ENCODE measurements around the gene PDGFRB. TPM values are rescaled to one million over a fixed set of nuclear protein-coding genes. Genes with fewer than 3 reads are reported as not detected.

Gene PDGFRB
- total RNA-seq, 2 experiments from 2014 or later = 0.61 to 2.1 TPM

GRCh38 chr5:150078802-150079689, 76.6 kb downstream of the PDGFRB start:
- ChIA-PET POLR2A (no interaction called here), CTCF (no interaction called here)

- POLR2A ChIA-PET = no interaction called here
- CTCF ChIA-PET = no interaction called here
Measured at GRCh38 chr5:150077996-150078801, 77.4 kb downstream of the PDGFRB start.

GRCh38 chr5:150077060-150077459, 78.6 kb downstream of the PDGFRB start:
- CTCF ChIA-PET = no interaction called here
- POLR2A ChIA-PET = no interaction called here

- ChIA-PET POLR2A (no interaction called here), CTCF (no interaction called here)
Measured at GRCh38 chr5:150075806-150076205, 79.8 kb downstream of the PDGFRB start.

GRCh38 chr5:150075233-150075632, 80.4 kb downstream of the PDGFRB start:
- ChIA-PET POLR2A (no interaction called here), CTCF (no interaction called here)

GRCh38 chr5:150073677-150074076, 82.0 kb downstream of the PDGFRB start:
- POLR2A ChIA-PET = no interaction called here
- CTCF ChIA-PET = no interaction called here

GRCh38 chr5:150073086-150073625, 82.5 kb downstream of the PDGFRB start:
- ChIA-PET CTCF (no interaction called here), POLR2A (no interaction called here)

- ChIA-PET POLR2A (no interaction called here), CTCF (no interaction called here)
Measured at GRCh38 chr5:150070821-150071220, 84.8 kb downstream of the PDGFRB start.

GRCh38 chr5:150069672-150070627, 85.7 kb downstream of the PDGFRB start:
- POLR2A ChIA-PET = no interaction called here
- CTCF ChIA-PET = no interaction called here

GRCh38 chr5:150068961-150069645, 86.5 kb downstream of the PDGFRB start:
- POLR2A ChIA-PET = no interaction called here
- CTCF ChIA-PET = no interaction called here

- POLR2A ChIA-PET = no interaction called here
- CTCF ChIA-PET = no interaction called here
Measured at GRCh38 chr5:150068472-150068871, 87.2 kb downstream of the PDGFRB start.

- ChIA-PET CTCF (no interaction called here), POLR2A (no interaction called here)
Measured at GRCh38 chr5:150068071-150068470, 87.6 kb downstream of the PDGFRB start.

GRCh38 chr5:150067405-150067960, 88.2 kb downstream of the PDGFRB start:
- ChIA-PET CTCF (no interaction called here), POLR2A (no interaction called here)

- ChIA-PET CTCF (no interaction called here), POLR2A (no interaction called here)
Measured at GRCh38 chr5:150066901-150067396, 88.7 kb downstream of the PDGFRB start.

GRCh38 chr5:150066436-150066835, 89.2 kb downstream of the PDGFRB start:
- POLR2A ChIA-PET = no interaction called here

GRCh38 chr5:150065886-150066285, 89.8 kb downstream of the PDGFRB start:
- CTCF ChIA-PET = no interaction called here
- POLR2A ChIA-PET = no interaction called here

More at GRCh38 chr5:150066436-150066835, 89.2 kb downstream of the PDGFRB start:
- CTCF ChIA-PET = no interaction called here

- POLR2A ChIA-PET = no interaction called here
- CTCF ChIA-PET = no interaction called here
Measured at GRCh38 chr5:150065346-150065745, 90.3 kb downstream of the PDGFRB start.

GRCh38 chr5:150064681-150065220, 90.9 kb downstream of the PDGFRB start:
- CTCF ChIA-PET = no interaction called here
- POLR2A ChIA-PET = no interaction called here
